NCI-H2107 treated with DMSO at 0.1 percent for 48 hours (cell line): Measurements from ENCODE around the gene PRMT2.

Source experiments
- DNase-seq: peaks from one replicate; lab custom pipeline; 2025; ENCODE audit not compliant: unreplicated experiment; lab: John Stamatoyannopoulos, UW

PRMT2 gene

GRCh38 chr21:46641656-46642055 lies 6.2 kb downstream of the PRMT2 start:
- no peak for DNase-seq

- DNase-seq: no peak
These were observed 8.1 kb downstream of the PRMT2 start for GRCh38 chr21:46643379-46644177.

DNA sequence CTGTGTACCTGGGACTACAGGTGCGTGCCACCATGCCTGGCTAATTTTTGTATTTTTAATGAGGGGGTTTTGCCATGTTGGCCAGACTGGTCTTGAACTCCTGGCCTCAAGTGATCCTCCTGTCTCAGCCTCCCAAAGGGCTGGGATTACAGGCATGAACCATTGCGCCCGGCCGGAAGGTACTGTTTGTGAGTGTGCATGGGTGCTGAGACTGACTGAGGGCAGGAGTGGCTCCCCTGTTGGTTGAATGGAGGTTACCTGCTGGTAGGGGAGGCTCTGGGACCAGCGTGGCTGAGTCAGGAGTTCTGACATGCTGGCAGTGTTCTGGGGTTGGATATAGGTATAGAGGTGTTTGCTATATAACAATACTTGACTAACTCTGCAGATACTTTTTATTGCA lies 10.4 kb downstream of the PRMT2 start:
- DNase-seq: no peak

- peak; percentile 85 for DNase-seq
These were observed 11.2 kb downstream of the PRMT2 start for GRCh38 chr21:46646541-46647154.

DNA sequence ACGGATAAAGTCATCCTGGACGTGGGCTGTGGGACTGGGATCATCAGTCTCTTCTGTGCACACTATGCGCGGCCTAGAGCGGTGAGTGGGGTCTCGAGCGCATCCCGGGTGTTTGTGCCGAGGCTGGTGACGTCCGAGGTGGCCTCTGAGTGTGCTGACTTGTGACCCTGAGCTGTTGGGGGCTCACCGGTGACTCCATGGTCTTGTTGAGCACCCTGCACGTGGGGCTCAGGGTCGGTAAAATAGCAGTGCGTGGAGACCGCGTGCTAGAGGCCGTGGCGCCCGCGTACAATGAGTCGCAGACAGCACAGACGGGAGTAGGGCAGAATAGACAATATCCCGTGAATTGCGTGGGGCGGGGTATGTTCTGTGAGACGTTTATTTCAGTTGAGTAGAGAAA lies 13.1 kb downstream of the PRMT2 start:
- DNase-seq: no peak

DNA sequence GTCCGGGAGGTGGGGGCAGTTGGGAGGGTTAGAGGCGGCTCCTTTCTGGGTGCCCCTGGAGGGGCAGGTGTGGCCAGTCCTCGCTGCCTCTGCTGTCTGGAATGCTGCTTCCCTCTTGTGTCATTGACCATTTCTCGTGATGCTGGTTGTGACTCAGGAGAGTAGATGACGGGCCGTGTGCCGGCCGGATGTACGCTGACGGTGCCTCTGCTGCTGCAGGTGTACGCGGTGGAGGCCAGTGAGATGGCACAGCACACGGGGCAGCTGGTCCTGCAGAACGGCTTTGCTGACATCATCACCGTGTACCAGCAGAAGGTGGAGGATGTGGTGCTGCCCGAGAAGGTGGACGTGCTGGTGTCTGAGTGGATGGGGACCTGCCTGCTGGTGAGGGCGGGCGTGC lies 13.9 kb downstream of the PRMT2 start:
- DNase-seq: no peak

GRCh38 chr21:46650476-46651098 lies 15.1 kb downstream of the PRMT2 start:
- no peak for DNase-seq

DNA sequence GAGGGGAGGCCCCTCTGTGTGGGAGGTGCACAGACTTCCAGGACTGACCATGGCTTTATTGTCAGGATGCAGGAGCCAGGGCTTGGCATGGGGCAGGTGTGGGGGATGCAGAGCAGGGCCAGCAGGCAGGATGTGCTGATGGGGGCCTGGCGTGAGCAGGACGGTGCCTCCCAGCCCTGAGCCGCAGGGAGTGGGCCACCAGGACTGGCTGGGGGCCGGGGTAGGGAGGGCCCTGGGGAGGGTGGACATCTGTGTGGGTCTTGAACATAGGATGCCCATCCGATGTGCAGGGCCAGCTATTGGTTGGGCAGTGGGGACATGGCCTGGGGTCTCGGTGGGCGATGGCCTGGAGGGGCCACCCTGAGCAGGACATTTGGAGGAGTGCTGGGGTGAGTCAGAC lies 15.6 kb downstream of the PRMT2 start:
- no peak for DNase-seq

DNA sequence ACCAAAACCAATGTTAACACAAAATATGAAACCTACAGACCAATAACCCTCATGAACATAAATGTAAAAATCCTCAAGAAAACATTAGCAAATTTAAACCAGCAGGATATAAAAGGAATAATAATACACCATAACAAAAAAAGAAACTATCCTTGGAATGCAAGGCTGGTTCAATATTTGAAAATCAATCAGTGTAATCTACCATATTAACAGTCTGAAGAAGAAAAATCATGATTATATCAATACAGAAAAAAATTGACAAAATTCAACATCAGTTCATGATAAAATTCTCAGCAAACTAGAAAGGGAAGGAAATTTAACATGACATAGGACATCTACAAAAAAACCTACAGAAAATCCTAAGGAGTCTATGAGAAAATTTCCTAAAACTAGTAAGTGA lies 19.8 kb downstream of the PRMT2 start:
- no peak for DNase-seq

DNA sequence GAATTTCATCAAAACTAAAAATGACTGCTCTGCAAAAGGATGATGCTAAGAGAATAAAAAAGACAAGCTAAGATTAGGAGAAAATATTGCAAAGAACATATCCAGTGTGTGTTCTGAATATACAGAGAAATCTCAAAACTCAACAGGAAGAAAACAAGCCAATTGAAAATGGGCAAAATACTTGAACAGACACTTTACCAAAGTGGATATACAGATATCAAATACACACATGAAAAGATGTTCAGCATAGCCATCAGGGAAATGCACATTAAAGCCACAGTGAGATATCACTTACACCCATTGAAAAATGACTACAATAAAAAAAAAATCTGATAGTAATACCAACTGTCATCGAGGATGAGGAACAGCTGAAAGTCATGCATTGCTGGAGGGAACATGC lies 21.3 kb downstream of the PRMT2 start:
- DNase-seq: no peak

DNA sequence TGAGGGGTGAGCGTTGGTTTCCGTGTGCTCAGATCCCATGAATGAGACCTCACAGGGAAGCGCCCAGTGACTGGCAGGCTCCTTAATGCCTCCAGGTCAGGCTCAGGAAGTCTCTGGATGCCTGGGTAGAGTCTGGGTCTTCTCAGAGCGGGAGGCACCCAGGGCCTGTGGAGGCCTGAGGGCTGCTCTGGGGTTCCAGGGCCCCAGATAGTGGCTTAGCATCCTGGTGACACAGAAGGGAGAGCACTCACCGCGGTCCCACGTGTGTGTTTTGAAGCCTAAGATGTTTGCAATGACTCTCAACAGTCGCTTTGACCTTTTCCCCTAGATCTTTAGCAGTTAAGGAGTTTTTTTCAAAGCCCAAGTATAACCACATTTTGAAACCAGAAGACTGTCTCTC lies 25.0 kb downstream of the PRMT2 start:
- no peak for DNase-seq

DNA sequence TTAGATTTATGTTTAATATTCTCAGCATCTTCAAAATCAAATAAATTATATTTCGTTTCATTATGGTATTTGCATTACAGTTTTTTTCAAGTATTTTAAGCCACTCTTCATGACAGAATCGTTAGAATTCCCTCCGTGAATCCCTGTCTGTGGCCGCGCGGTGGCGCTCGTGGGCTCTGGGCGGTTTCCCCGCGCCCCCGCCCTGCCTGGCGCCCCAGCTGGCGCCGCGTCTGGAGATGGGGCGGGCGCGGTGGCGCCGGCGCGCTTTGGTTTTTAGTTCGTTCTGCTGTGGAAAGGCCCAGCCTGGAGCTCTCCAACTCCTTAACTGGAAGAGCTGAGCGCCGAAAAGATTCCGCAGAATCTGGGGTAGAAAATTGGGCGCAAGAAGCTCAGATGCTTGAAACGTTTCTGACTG lies 25.7 kb downstream of the PRMT2 start:
- DNase-seq: no peak

DNA sequence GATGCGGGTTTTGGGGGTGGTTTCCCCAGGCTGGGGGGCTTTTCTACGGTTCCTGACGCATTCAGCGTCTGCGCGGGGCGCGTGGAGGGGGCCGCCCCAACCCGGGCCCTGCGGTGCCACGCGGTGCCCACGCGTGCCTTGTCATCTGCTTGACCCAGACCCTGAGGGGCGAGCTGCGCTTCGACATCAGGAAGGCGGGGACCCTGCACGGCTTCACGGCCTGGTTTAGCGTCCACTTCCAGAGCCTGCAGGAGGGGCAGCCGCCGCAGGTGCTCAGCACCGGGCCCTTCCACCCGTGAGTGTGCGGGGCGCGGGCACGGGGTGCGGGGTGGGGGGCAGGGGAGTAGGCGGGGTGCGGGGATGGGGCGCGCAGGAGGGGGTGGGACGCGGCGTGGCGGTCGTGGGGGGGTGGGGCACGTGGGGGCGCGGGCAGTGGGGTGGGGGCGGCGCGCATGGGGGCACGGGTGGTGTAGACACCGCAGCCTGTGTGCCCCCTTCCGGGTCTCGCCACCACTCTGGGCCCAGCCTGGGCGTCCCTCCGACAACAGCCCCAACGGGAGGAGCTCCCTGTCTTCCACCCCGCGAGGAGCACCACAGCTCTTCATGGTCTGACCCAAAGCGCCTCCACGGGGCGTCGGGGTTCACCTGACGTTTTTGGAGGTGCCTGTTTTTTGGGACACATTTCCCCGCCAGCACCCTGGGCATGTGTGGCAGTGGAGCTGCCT lies 26.3 kb downstream of the PRMT2 start:
- DNase-seq: no peak

- DNase-seq: no peak
These were observed 26.8 kb downstream of the PRMT2 start for GRCh38 chr21:46662367-46662654.

DNA sequence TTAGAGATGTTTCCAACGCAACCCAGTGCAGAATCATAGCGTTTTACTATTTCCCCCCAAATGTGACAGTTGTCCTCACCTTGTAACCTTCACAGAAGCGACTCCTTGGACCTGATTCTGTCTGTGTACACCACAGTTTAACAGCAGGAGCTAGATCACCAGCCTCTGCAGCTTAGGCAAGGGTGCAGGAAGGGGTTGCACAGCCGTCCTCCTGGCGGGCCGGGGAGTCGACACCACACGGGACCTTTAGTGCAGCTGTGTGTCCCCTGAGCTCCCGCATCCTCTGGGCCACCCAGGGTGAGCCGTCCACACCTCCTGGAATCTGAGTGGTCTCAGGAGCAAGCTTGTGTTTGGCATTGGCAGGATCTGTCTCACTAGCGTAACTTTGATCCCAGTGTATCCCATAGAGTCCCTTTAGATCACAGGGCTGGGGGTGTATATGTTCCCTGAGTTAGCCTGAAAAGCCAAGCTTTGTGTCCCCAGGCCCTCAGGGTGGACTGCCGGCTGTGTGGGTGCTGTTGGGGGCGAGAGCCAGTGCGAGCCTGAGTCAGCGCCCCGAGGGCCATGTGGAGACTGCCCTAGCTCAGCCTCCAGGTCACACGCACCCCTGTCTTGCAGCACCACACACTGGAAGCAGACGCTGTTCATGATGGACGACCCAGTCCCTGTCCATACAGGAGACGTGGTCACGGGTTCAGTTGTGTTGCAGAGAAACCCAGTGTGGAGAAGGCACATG lies 27.5 kb downstream of the PRMT2 start:
- DNase-seq: no peak

- DNase-seq: no peak
These were observed 28.3 kb downstream of the PRMT2 start for GRCh38 chr21:46663754-46664153.

GRCh38 chr21:46664316-46664995 lies 29.0 kb downstream of the PRMT2 start:
- no peak for DNase-seq

- DNase-seq: no peak
These were observed 30.1 kb downstream of the PRMT2 start for GRCh38 chr21:46665566-46665965.

- DNase-seq: no peak
These were observed 31.7 kb downstream of the PRMT2 start for GRCh38 chr21:46666941-46667740.
